Activated CD8-positive, alpha-beta memory T cell treated with anti-CD3 and anti-CD28 coated beads, Interleukin-2, amount 10 ng/mL, durations not matched to agents 7 days and 5 days (primary cell): ENCODE results near the gene CST8. TPM values are rescaled to one million over a fixed set of nuclear protein-coding genes. Genes with fewer than 3 reads are reported as not detected.
"Not testable (repeated sequence)": the region's sequence is repeated elsewhere in the genome, so short reads cannot be mapped to it uniquely, and the experiment has no call there.

Experiments used
- ATAC-seq: fragments of 150-1000 bp; cut with Tn5 transposase; one replicate; pipeline ENCODE4 v1.10.0; 2021; ENCODE audit warnings: moderate library complexity
- CTCF ChIA-PET: fragments of 350-600 bp; sonication (Branson Sonifier 250); formaldehyde crosslinking; loops from one replicate; lab custom pipeline; 2021; ENCODE audit warnings: antibody characterized with exemption; lab: Charles Lee
- DNase-seq: peaks from one replicate; pipeline ENCODE4 v3.0.0-alpha.2; 2020
- H3K27ac Mint-ChIP-seq: one replicate; pipeline ENCODE4 v1.8.0; 2021; ENCODE audit warnings: mild to moderate bottlenecking, mixed read lengths
- H3K27me3 Mint-ChIP-seq: one replicate; pipeline ENCODE4 v1.8.0; 2021; ENCODE audit warnings: mixed read lengths
- H3K36me3 Mint-ChIP-seq: one replicate; pipeline ENCODE4 v1.8.0; 2021; ENCODE audit warnings: mild to moderate bottlenecking, mixed read lengths
- H3K4me1 Mint-ChIP-seq: one replicate; pipeline ENCODE4 v1.8.0; 2021; ENCODE audit warnings: mixed read lengths
- H3K4me3 Mint-ChIP-seq: one replicate; pipeline ENCODE4 v1.8.0; 2021; ENCODE audit warnings: mild to moderate bottlenecking, moderate library complexity, mixed read lengths
- H3K9me3 Mint-ChIP-seq: one replicate; pipeline ENCODE4 v1.8.0; 2022; ENCODE audit warnings: low read depth, mixed read lengths
- total RNA-seq, 2 experiments: library from RNA; stranded (reverse); gene quantifications; one replicate each; pipeline ENCODE4 v1.2.3, GENCODE V29; 2021

Gene CST8
- total RNA-seq, 2 experiments from 2014 or later, result not detected

GRCh38 chr20:23454816-23455215, 36.1 kb upstream of the CST8 start:
- DNase-seq, result no peak
- CTCF ChIA-PET, result no interaction called here
- ATAC-seq, result no peak
- Mint-ChIP-seq H3K27ac (no peak overlapping the region), H3K4me3 (no peak overlapping the region), H3K4me1 (peaks cover 25% of the 10 kb centered on the region), H3K9me3 (no peaks in the 10 kb centered on the region), H3K27me3 (peaks cover 4% of the 10 kb centered on the region), H3K36me3 (no peaks in the 10 kb centered on the region)

GRCh38 chr20:23455639-23456038, 35.3 kb upstream of the CST8 start:
- Mint-ChIP-seq H3K4me3 (no peak overlapping the region), H3K4me1 (peaks cover 22% of the 10 kb centered on the region), H3K27me3 (peaks cover 5% of the 10 kb centered on the region), H3K27ac (peak overlapping the region; percentile 58), H3K9me3 (no peaks in the 10 kb centered on the region), H3K36me3 (no peaks in the 10 kb centered on the region)
- CTCF ChIA-PET, result interaction anchor here (1.3 kb wide), 1 partner anchor 8 kb away, joined by 5 read pairs; no protein-coding TSS in a partner anchor
- DNase-seq, result no peak
- ATAC-seq, result no peak

GRCh38 chr20:23456409-23456808, 34.5 kb upstream of the CST8 start:
- Mint-ChIP-seq H3K9me3 (no peaks in the 10 kb centered on the region), H3K27ac (peak overlapping the region; percentile 58), H3K4me1 (peaks cover 22% of the 10 kb centered on the region), H3K36me3 (no peaks in the 10 kb centered on the region), H3K27me3 (peaks cover 8% of the 10 kb centered on the region), H3K4me3 (no peak overlapping the region)
- ATAC-seq (peak; percentile 78), DNase-seq (peak; percentile 59)
- CTCF ChIA-PET, result interaction anchor here (1.3 kb wide), 1 partner anchor 9 kb away, joined by 5 read pairs; no protein-coding TSS in a partner anchor

GRCh38 chr20:23456873-23457272, 34.0 kb upstream of the CST8 start:
- Mint-ChIP-seq H3K4me3 (no peak overlapping the region), H3K36me3 (no peaks in the 10 kb centered on the region), H3K27me3 (peaks cover 7% of the 10 kb centered on the region), H3K9me3 (no peaks in the 10 kb centered on the region), H3K27ac (peak overlapping the region; percentile 58), H3K4me1 (peaks cover 22% of the 10 kb centered on the region)
- ATAC-seq (no peak), DNase-seq (no peak)
- CTCF ChIA-PET, result interaction anchor here (1.3 kb wide), 1 partner anchor 10 kb away, joined by 5 read pairs; no protein-coding TSS in a partner anchor

- Mint-ChIP-seq H3K4me1 (peaks cover 22% of the 10 kb centered on the region), H3K36me3 (no peaks in the 10 kb centered on the region), H3K27ac (no peak overlapping the region), H3K27me3 (peaks cover 17% of the 10 kb centered on the region), H3K9me3 (no peaks in the 10 kb centered on the region), H3K4me3 (no peak overlapping the region)
- ATAC-seq (no peak), DNase-seq (no peak)
- CTCF ChIA-PET, result interaction anchor here (1.1 to 1.9 kb wide), 4 partner anchors 9 to 17 kb away, joined by 3 to 6 read pairs (median 4); no protein-coding TSS in a partner anchor
Observed at GRCh38 chr20:23459461-23460150, 31.3 kb upstream of the CST8 start.

- DNase-seq (no peak), ATAC-seq (no peak)
- Mint-ChIP-seq H3K4me3 (no peak overlapping the region), H3K4me1 (peaks cover 11% of the 10 kb centered on the region), H3K27me3 (peaks cover 17% of the 10 kb centered on the region), H3K36me3 (no peaks in the 10 kb centered on the region), H3K27ac (no peak overlapping the region), H3K9me3 (peaks cover 5% of the 10 kb centered on the region)
- CTCF ChIA-PET, result no interaction called here
Observed at GRCh38 chr20:23461180-23461579, 29.7 kb upstream of the CST8 start.

- Mint-ChIP-seq H3K9me3 (peaks cover 15% of the 10 kb centered on the region), H3K27me3 (peaks cover 27% of the 10 kb centered on the region)
- H3K36me3 Mint-ChIP-seq, H3K4me1 Mint-ChIP-seq, DNase-seq, H3K27ac Mint-ChIP-seq, H3K4me3 Mint-ChIP-seq, ATAC-seq, CTCF ChIA-PET: not testable (repeated sequence)
Observed at GRCh38 chr20:23466961-23467360, 24.0 kb upstream of the CST8 start.

GRCh38 chr20:23472306-23472705, 18.6 kb upstream of the CST8 start:
- H3K27ac Mint-ChIP-seq, H3K36me3 Mint-ChIP-seq, ATAC-seq, DNase-seq, H3K9me3 Mint-ChIP-seq, CTCF ChIA-PET, H3K4me3 Mint-ChIP-seq, H3K4me1 Mint-ChIP-seq: not testable (repeated sequence)
- H3K27me3 Mint-ChIP-seq, result peaks cover 22% of the 10 kb centered on the region

GRCh38 chr20:23473293-23473692, 17.6 kb upstream of the CST8 start:
- H3K4me1 Mint-ChIP-seq, H3K9me3 Mint-ChIP-seq, H3K4me3 Mint-ChIP-seq, ATAC-seq, DNase-seq, H3K27ac Mint-ChIP-seq, CTCF ChIA-PET, H3K36me3 Mint-ChIP-seq: not testable (repeated sequence)
- H3K27me3 Mint-ChIP-seq, result peaks cover 21% of the 10 kb centered on the region

GRCh38 chr20:23475395-23475794, 15.5 kb upstream of the CST8 start:
- DNase-seq (no peak), ATAC-seq (no peak)
- H3K9me3 Mint-ChIP-seq, result no peaks in the 10 kb centered on the region
- CTCF ChIA-PET, result no interaction called here
- no peak overlapping the region for H3K4me3 Mint-ChIP-seq
- H3K27me3 Mint-ChIP-seq, result peaks cover 10% of the 10 kb centered on the region
- no peak overlapping the region for H3K27ac Mint-ChIP-seq
- no peaks in the 10 kb centered on the region for H3K4me1 Mint-ChIP-seq
- H3K36me3 Mint-ChIP-seq, result no peaks in the 10 kb centered on the region

GRCh38 chr20:23476015-23476754, 14.7 kb upstream of the CST8 start:
- H3K9me3 Mint-ChIP-seq, result no peaks in the 10 kb centered on the region
- peaks cover 6% of the 10 kb centered on the region for H3K27me3 Mint-ChIP-seq
- no peaks in the 10 kb centered on the region for H3K4me1 Mint-ChIP-seq
- CTCF ChIA-PET, result no interaction called here
- no peaks in the 10 kb centered on the region for H3K36me3 Mint-ChIP-seq
- H3K4me3 Mint-ChIP-seq, result no peak overlapping the region
- DNase-seq, result no peak
- no peak for ATAC-seq
- no peak overlapping the region for H3K27ac Mint-ChIP-seq

GRCh38 chr20:23477223-23477622, 13.7 kb upstream of the CST8 start:
- CTCF ChIA-PET, result no interaction called here
- no peaks in the 10 kb centered on the region for H3K36me3 Mint-ChIP-seq
- H3K9me3 Mint-ChIP-seq, result no peaks in the 10 kb centered on the region
- ATAC-seq, result no peak
- no peak overlapping the region for H3K4me3 Mint-ChIP-seq
- no peak for DNase-seq
- H3K27me3 Mint-ChIP-seq, result peaks cover 6% of the 10 kb centered on the region
- no peak overlapping the region for H3K27ac Mint-ChIP-seq
- H3K4me1 Mint-ChIP-seq, result no peaks in the 10 kb centered on the region

- H3K4me1 Mint-ChIP-seq, result no peaks in the 10 kb centered on the region
- no peak overlapping the region for H3K27ac Mint-ChIP-seq
- no peaks in the 10 kb centered on the region for H3K9me3 Mint-ChIP-seq
- H3K4me3 Mint-ChIP-seq, result no peak overlapping the region
- DNase-seq (no peak), ATAC-seq (no peak)
- no peaks in the 10 kb centered on the region for H3K36me3 Mint-ChIP-seq
- peaks cover 6% of the 10 kb centered on the region for H3K27me3 Mint-ChIP-seq
- CTCF ChIA-PET, result no interaction called here
Observed at GRCh38 chr20:23479043-23479442, 11.9 kb upstream of the CST8 start.

GRCh38 chr20:23482138-23482537, 8.8 kb upstream of the CST8 start:
- no peak overlapping the region for H3K4me3 Mint-ChIP-seq
- H3K27ac Mint-ChIP-seq, result no peak overlapping the region
- CTCF ChIA-PET, result no interaction called here
- no peak for DNase-seq
- no peaks in the 10 kb centered on the region for H3K36me3 Mint-ChIP-seq
- no peak for ATAC-seq
- no peaks in the 10 kb centered on the region for H3K4me1 Mint-ChIP-seq
- peaks cover 6% of the 10 kb centered on the region for H3K27me3 Mint-ChIP-seq
- H3K9me3 Mint-ChIP-seq, result no peaks in the 10 kb centered on the region
